Measurements from ENCODE around the gene CD2AP. TPM values are rescaled to one million over a fixed set of nuclear protein-coding genes. Genes with fewer than 3 reads are reported as not detected.
"Not testable (repeated sequence)": the region's sequence is repeated elsewhere in the genome, so short reads cannot be mapped to it uniquely, and the experiment has no call there.

CD2AP gene
- total RNA-seq, 1 experiment from 2014 or later, result 34.0 TPM

DNA sequence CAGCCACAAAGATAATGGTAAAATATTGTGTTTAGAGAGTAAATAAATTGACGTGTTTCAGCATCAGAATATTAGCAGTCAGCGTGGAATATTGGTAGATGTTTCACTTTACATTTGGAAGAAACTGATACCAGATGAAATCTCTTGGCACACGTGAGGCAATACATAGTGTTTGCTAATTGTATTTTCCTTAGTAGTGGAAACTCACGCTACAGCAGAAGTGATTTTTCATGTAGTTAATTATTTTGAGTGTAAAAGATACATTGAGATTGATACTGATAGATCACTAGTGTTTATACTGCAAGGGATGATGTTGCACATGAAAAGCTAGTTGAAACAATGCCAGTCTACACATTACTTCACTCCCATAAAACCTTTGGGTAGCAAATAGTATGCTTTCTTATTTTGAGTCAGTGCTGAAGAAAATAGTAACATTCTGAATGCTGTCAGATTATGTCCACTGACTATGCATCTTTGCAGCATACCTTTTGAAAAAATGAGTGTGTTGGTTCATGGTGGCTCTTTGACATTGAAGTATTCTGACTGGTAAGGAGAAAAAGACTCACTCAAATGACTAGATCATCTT is 59.3 kb downstream of the CD2AP start:
- Histone ChIP-seq H3K36me3 (replicated peaks; ENCODE audit: control insufficient read depth, insufficient read depth, low read length) (no peaks in the 10 kb centered on the region; the same call in 1 of the 2 replicates), H3K27me3 (ENCODE audit: control insufficient read depth, insufficient read depth, low read length) (no peaks in the 10 kb centered on the region), H3K4me3 (ENCODE audit: insufficient read depth, low read depth, low read length) (no peak overlapping the region)
- DNase-seq, result no peak

DNA sequence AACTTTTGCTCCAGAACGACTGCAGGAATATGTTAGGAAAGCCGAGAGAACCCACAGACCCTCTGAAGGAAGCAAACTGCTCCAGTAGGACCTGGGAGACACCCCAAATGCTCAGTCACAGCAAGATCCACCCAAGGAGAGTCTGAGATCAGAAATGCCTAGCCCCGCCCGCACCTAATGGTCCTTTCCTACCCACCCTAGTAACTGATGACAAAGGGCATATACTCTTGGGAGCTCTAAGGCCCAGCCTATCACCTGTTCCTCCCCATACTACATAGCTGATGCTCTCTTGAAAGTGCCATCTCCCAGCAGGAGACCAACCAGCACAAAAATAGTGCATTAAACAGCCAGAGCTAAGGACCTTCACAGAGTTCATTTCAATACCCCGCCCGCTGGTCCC is 67.6 kb downstream of the CD2AP start:
- Histone ChIP-seq H3K27me3 (ENCODE audit: control insufficient read depth, insufficient read depth, low read length) (no peaks in the 10 kb centered on the region), H3K36me3 (replicated peaks; ENCODE audit: control insufficient read depth, insufficient read depth, low read length) (peaks cover 7% of the 10 kb centered on the region), H3K4me3 (ENCODE audit: insufficient read depth, low read depth, low read length) (no peak overlapping the region)
- no peak for DNase-seq

DNA sequence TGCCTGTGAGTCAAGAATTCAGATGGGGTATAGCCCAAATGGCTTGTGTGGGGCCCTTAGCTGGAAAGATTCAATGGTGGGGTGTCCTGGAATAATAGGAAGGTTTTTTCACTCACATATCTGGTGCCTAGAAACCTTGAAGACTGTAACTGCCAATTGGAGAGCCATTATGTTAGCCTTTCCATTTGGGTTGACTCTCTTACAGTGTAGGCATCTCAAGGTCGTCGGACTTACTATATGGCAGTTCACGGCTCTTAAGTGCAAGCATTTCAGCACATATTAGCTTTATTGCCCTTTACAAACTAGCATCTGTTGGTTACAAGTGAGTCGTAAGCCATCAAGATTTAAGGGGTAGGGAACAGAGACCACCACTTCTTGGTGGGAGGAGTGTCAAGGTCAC is 74.1 kb downstream of the CD2AP start:
- no peak for DNase-seq
- H3K36me3 ChIP-seq (replicated peaks; ENCODE audit: control insufficient read depth, insufficient read depth, low read length), result no peaks in the 10 kb centered on the region
- H3K27me3 ChIP-seq (ENCODE audit: control insufficient read depth, insufficient read depth, low read length), result no peaks in the 10 kb centered on the region
- no peak overlapping the region for H3K4me3 ChIP-seq (ENCODE audit: insufficient read depth, low read depth, low read length)

DNA sequence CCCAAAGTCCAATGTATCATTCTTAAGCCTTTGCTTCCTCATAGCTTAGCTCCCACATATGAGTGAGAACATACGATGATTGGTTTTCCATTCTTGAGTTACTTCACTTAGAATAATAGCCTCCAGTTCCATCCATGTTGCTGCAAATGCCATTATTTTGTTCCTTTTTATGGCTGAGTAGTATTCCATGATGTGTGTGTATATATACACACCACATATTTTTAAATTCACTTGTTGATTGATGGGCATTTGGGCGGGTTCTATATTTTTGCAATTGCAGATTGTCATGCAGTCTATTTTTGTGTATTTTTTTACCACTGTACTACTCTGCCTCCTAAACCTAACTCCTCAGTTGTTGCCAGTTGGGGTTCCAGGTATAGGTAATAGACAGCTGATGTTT is 74.7 kb downstream of the CD2AP start:
- Histone ChIP-seq H3K4me3 (ENCODE audit: insufficient read depth, low read depth, low read length) (no peak overlapping the region), H3K36me3 (replicated peaks; ENCODE audit: control insufficient read depth, insufficient read depth, low read length) (no peaks in the 10 kb centered on the region), H3K27me3 (ENCODE audit: control insufficient read depth, insufficient read depth, low read length) (no peaks in the 10 kb centered on the region)
- DNase-seq, result no peak

DNA sequence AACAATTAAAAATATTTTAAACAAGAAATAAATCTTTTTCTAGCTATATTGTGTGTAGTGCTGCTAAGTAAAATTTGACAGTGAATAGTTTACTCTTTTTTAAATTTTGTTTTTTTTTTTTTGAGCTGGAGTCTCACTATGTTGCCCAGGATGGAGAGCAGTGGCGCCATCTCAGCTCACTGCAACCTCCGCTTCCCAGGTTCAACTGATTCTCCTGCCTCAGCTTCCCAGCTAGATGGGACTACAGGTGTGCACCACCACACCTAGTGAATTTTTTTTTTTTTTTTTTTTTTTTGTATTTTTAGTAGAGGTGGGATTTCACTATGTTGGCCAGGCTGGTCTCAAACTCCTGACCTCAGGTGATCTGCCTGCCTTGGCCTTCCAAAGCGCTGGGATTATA is 75.7 kb downstream of the CD2AP start:
- not testable (repeated sequence) for H3K27me3 ChIP-seq (ENCODE audit: control insufficient read depth, insufficient read depth, low read length); DNase-seq

DNA sequence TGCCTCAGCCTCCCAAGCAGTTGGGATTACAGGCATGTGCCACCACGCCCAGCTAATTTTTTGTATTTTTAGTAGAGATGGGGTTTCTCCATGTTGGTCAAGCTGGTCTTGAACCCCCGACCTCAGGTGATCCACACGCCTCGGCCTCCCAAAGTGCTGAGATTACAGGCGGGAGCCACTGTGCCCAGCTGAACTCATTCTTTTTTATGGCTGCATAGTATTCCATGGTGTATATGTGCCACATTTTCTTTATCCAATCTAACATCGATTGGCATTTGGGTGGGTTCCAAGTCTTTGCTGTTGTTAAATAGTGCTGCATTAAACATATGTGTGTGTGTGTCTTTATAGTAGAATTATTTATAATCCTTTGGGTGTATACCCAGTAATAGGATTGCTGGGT is 78.9 kb downstream of the CD2AP start:
- not testable (repeated sequence) for H3K27me3 ChIP-seq (ENCODE audit: control insufficient read depth, insufficient read depth, low read length); DNase-seq; H3K4me3 ChIP-seq (ENCODE audit: insufficient read depth, low read depth, low read length); H3K36me3 ChIP-seq (replicated peaks; ENCODE audit: control insufficient read depth, insufficient read depth, low read length)

More for the DNA sequence above, 75.7 kb downstream of the CD2AP start:
- not testable (repeated sequence) for H3K36me3 ChIP-seq (replicated peaks; ENCODE audit: control insufficient read depth, insufficient read depth, low read length); H3K4me3 ChIP-seq (ENCODE audit: insufficient read depth, low read depth, low read length)

DNA sequence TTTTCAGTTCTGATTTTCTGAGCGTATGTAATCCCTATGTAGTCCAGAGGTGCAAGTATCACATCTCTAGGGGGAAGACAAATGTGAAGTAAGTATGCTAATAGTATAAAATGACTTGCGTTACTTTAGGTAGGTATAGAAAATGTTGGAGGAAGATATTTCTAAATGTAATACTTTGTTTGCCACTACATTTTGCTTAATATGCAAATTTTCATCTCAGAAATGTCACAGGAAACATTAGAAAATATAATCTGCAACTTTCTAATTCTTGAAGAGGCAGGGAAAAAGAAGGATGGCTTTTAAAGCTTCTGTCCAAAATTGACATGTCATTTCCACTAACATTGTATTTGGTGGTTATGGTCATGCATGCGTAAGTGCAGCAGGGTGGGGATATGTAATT is 85.6 kb downstream of the CD2AP start:
- no peak for DNase-seq
- Histone ChIP-seq H3K4me3 (ENCODE audit: insufficient read depth, low read depth, low read length) (no peak overlapping the region), H3K36me3 (replicated peaks; ENCODE audit: control insufficient read depth, insufficient read depth, low read length) (no peaks in the 10 kb centered on the region)

DNA sequence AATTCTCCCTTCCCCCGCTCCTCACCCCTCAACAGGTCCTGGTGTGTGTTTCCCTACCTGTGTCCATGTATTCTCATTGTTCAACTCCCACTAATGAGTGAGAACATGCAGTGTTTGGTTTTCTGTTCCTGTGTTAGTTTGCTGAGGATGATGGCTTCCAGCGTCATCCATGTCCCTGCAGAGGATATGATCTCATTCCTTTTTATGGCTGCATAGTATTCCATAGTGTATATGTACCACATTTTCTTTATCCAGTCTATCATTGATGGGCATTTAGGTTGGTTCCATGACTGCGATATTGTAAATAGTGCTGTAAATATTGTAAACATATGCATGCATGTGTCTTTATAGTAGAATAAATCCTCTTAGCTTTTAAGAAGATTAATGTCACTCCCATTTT is 89.0 kb downstream of the CD2AP start:
- H3K36me3 ChIP-seq (replicated peaks; ENCODE audit: control insufficient read depth, insufficient read depth, low read length); DNase-seq; H3K4me3 ChIP-seq (ENCODE audit: insufficient read depth, low read depth, low read length); H3K27me3 ChIP-seq (ENCODE audit: control insufficient read depth, insufficient read depth, low read length): not testable (repeated sequence)

More for the DNA sequence above, 85.6 kb downstream of the CD2AP start:
- no peaks in the 10 kb centered on the region for H3K27me3 ChIP-seq (ENCODE audit: control insufficient read depth, insufficient read depth, low read length)

DNA sequence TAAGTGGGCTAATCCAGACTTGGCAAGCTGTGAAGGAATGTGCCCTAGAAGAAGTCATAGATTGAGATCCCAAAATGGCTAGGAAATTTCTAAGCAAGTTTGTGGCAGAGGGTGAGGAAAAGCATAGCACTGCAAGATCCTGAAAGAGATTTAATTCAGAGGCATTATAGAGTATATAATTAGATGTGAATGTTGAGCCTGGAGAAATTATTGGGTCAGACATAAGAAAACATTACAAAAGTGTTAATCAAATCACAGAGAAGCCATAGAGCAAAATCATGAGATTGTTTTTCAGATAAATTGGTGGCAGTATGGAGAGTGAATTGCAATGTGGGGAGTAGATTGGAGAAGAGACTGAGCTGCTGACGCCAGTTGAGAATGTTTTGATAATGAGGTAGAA is 90.0 kb downstream of the CD2AP start:
- no peak for DNase-seq
- H3K4me3 ChIP-seq (ENCODE audit: insufficient read depth, low read depth, low read length), result no peak overlapping the region
- no peaks in the 10 kb centered on the region; the same call in 1 of the 2 replicates for H3K36me3 ChIP-seq (replicated peaks; ENCODE audit: control insufficient read depth, insufficient read depth, low read length)
- H3K27me3 ChIP-seq (ENCODE audit: control insufficient read depth, insufficient read depth, low read length), result no peaks in the 10 kb centered on the region

DNA sequence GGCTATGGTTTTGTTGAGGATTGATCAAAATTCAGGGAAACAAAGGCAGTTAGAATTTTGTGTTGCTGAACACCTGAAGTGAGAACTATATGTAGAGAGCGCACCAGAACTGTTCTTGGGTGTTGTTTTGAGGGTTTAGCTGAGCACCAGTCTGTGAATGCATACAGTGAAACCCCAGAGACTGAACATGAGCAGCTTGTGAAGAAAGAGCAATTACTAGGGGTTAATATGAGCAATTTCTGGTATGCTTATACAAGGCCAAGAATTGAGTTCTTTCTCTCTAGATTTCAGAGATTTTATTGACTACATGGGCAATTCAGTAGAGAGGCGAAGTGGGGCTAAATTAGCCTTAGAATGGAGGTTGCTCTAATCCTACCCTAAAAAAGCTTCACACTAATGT is 93.9 kb downstream of the CD2AP start:
- Histone ChIP-seq H3K27me3 (ENCODE audit: control insufficient read depth, insufficient read depth, low read length) (no peaks in the 10 kb centered on the region), H3K36me3 (replicated peaks; ENCODE audit: control insufficient read depth, insufficient read depth, low read length) (peaks cover under 1% of the 10 kb centered on the region; the same call in 1 of the 2 replicates), H3K4me3 (ENCODE audit: insufficient read depth, low read depth, low read length) (no peak overlapping the region)
- DNase-seq, result no peak

DNA sequence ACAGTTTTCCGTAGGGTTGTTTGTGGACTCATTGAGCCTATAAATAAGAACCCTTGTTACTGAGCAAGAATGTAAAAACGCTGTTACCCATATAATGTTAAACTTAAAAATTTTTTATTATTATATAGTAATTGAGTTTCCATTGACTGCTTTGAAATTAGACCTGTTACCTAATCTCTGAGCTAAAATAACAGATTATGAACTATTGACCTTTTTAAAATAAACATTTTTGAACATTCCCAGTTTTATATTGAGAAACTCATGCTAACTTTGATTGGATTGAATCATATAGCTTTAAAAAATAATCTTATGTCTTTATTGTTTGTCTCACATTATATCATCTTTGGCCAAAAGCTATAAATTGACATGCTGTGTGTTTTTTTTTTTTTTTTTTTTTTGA is 95.5 kb downstream of the CD2AP start:
- no peaks in the 10 kb centered on the region for H3K27me3 ChIP-seq (ENCODE audit: control insufficient read depth, insufficient read depth, low read length)
- DNase-seq, result no peak
- no peak overlapping the region for H3K4me3 ChIP-seq (ENCODE audit: insufficient read depth, low read depth, low read length)
- H3K36me3 ChIP-seq (replicated peaks; ENCODE audit: control insufficient read depth, insufficient read depth, low read length), result peaks cover 1% of the 10 kb centered on the region; the same call in 1 of the 2 replicates

DNA sequence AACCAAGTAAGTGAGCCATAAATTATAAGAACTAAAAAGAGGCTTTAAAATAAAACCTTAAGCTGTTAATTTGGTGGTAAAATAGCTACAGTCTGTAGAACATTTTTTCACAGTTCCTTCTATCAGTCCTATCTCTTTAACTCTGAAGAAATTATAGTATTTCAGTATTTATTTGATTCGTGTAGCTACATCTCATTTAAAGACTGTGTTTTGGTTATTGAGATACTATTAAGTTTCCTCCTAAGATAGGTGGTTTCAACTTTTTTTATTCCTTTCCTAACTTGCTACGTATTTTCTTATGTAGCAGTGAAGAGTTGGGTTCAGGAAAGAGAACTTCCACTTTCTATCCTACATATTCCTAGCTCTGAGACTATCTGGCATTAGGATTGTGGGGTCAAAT is 97.2 kb downstream of the CD2AP start:
- DNase-seq, result no peak
- Histone ChIP-seq H3K4me3 (ENCODE audit: insufficient read depth, low read depth, low read length) (no peak overlapping the region), H3K27me3 (ENCODE audit: control insufficient read depth, insufficient read depth, low read length) (no peaks in the 10 kb centered on the region), H3K36me3 (replicated peaks; ENCODE audit: control insufficient read depth, insufficient read depth, low read length) (peaks cover 4% of the 10 kb centered on the region)

DNA sequence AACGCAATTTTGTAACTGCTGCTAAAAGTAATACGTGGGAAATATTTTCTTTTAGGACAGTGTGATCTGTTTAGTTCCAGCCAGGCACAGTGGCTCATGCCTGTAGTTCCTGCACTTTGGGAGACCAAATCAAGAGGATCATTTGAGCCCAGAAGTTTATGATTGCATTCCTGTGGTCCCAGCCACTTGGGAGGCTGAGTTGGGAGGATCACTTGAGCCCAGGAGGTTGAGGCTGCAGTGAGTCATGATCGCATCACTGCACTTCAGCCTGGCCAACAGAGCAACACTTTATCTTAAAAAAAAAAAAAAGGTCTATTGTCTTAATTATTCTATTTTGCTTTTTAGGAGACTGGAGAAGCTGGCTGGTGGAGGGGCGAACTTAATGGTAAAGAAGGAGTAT is 101.5 kb downstream of the CD2AP start:
- Histone ChIP-seq H3K4me3 (ENCODE audit: insufficient read depth, low read depth, low read length) (no peak overlapping the region), H3K36me3 (replicated peaks; ENCODE audit: control insufficient read depth, insufficient read depth, low read length) (peaks cover 6% of the 10 kb centered on the region), H3K27me3 (ENCODE audit: control insufficient read depth, insufficient read depth, low read length) (no peaks in the 10 kb centered on the region)
- DNase-seq, result no peak

DNA sequence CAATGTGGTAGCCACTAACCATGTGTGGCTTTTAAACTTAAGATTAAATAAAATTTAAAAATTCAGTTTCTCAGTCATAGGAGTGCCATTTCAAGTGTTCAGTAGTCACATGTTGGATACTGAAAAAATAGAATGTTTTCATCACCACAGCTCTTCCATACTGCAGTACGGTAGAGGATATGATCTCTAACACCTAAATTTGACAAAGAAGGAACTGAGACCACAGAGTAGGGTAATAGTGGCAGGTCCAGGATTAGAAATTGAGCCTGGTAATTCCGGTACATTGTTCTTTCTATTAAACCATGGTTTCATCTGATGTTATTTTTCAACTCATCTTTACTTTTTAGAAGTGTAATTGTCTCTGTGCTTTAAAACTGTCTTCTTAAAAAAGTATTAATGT is 104.0 kb downstream of the CD2AP start:
- Histone ChIP-seq H3K4me3 (ENCODE audit: insufficient read depth, low read depth, low read length) (no peak overlapping the region), H3K36me3 (replicated peaks; ENCODE audit: control insufficient read depth, insufficient read depth, low read length) (peaks cover 6% of the 10 kb centered on the region), H3K27me3 (ENCODE audit: control insufficient read depth, insufficient read depth, low read length) (no peaks in the 10 kb centered on the region)
- DNase-seq, result no peak

DNA sequence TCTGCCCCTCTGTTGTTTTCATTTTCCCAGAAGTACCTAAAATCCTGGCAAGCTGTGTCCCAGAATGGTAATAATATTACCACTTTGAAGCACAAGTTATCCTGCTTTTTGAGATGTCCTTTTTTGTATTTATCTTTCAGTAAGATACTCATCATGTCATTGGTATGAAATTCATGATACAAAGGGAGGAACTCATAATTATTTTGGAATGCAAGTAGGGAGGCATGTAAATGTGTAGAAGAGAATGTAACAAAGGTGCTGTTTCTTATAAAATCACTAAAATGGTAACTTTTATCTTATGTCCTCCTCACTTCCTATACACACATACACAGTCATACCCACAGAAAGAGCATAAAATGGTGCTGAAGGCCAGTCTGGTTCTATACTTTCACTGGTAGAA is 109.9 kb downstream of the CD2AP start:
- Histone ChIP-seq H3K27me3 (ENCODE audit: control insufficient read depth, insufficient read depth, low read length) (no peaks in the 10 kb centered on the region), H3K4me3 (ENCODE audit: insufficient read depth, low read depth, low read length) (no peak overlapping the region), H3K36me3 (replicated peaks; ENCODE audit: control insufficient read depth, insufficient read depth, low read length) (peaks cover 1% of the 10 kb centered on the region; the same call in 1 of the 2 replicates)
- no peak for DNase-seq

Data from H7 (cell line).